ENCODE data around the gene TSC22D3.

DNA sequence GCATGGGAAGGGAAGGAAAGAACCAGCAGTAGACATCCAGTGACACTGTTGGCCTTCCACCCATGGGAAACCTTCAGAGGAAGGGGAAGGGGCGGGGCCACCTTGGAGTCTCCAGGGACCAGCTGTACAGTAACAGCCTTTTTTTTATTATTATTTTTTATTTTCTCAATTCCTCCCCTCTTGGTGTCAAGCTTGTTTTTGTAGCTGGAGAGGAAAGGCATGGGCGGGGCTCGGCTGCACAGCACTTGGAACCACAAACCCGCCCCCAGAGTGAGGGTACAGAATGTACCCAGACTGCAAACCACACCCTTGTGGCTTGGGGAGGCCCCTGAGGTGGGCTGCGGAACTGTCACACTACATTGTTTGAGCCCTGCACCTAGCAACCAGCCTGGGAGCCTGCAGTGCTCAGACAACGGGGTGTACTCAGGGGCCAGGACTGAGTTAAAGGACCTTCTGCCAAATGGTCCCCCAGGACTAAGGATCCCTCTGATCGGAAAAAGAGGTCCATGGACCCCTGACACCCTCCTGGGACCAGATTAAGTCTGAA lies 101.6 kb downstream of the TSC22D3 start:
- TF ChIP-seq CTCF (conservative IDR thresholded peaks at IDR 0.05 in 1 of 2, IDR thresholded peaks at IDR 0.05 in 1 of 2; ENCODE audit: extremely low read depth in 1 of 2, insufficient read depth in 1 of 2, low read depth in 1 of 2, low read length in 2 of 2), result no peak
- TF ChIP-seq EZH2 (IDR thresholded peaks at IDR 0.05; ENCODE audit: borderline replicate concordance, low read length), result no peak
